HL-60 (cell line): ENCODE results near the gene ALG6.
A peak's percentile ranks its signal among the peaks of the same experiment; 100 is the strongest.

Experiments
- DNase-seq, 2 experiments: peaks; one replicate each; pipeline ENCODE4 v3.0.0-alpha.2; 2010 to 2020; ENCODE audit warnings: low read depth in 1 of 2, low spot score in 1 of 2
- H3K27ac ChIP-seq: fragments of 250-450 bp; sonication (Bioruptor Pico); replicated peaks from 2 replicates; pipeline ENCODE4 v1.5.1; 2020; ENCODE audit warnings: mild to moderate bottlenecking, moderate library complexity
- H3K27me3 ChIP-seq: fragments of 250-450 bp; sonication (Bioruptor Pico); 2 replicates; pipeline ENCODE4 v1.5.1; 2021; ENCODE audit warnings: mild to moderate bottlenecking, moderate library complexity; ENCODE audit not compliant: insufficient read depth, poor library complexity, severe bottlenecking
- H3K4me3 ChIP-seq: replicated peaks from 2 replicates; pipeline ENCODE4 v1.5.1; 2011; ENCODE audit warnings: mild to moderate bottlenecking, control low read depth, low read length; ENCODE audit not compliant: insufficient read depth
- GABPA ChIP-seq: IDR thresholded peaks from 2 replicates; pipeline ENCODE4 v1.6.1; 2012; ENCODE audit warnings: low read depth
- POLR2AphosphoS5 ChIP-seq: IDR thresholded peaks from 2 replicates; pipeline ENCODE4 v1.6.1; 2012; ENCODE audit warnings: low read depth
- SPI1 ChIP-seq: IDR thresholded peaks from 2 replicates; pipeline ENCODE4 v1.6.1; 2012; ENCODE audit warnings: low read depth, mild to moderate bottlenecking, borderline replicate concordance
- TF ChIP-seq, protein P1 (sequence below): IDR thresholded peaks from 2 replicates; pipeline ENCODE4 v1.6.1; 2012; ENCODE audit warnings: low read depth; ENCODE audit not compliant: insufficient replicate concordance
- TF ChIP-seq, protein P2 (sequence below): IDR thresholded peaks from one replicate; pipeline ENCODE4 v1.5.1; 2011; ENCODE audit warnings: low read length, control low read depth, inconsistent platforms; ENCODE audit not compliant: insufficient read depth

ALG6 gene

DNA sequence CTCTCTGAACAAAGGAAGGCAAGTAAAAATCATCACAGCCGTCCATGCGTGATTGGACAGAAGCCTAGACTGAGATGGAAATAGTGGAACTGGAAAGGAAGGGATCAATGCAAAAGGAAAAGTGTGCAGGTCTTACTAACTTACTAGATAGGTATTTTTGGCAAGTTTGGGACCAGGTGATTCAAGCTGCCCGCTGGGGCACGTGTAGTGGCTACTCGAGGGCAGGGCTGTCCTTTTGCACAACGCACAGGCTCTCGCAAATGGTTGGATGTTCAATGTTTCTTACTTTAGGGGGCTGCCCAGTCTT lies 566 bp upstream of the ALG6 start:
- no peaks in the 10 kb centered on the region for H3K27me3 ChIP-seq
- peak overlapping the region; percentile 90 for H3K4me3 ChIP-seq
- DNase-seq = no peak
- peak overlapping the region; percentile 35 for H3K27ac ChIP-seq
- TF ChIP-seq, protein P1, sequence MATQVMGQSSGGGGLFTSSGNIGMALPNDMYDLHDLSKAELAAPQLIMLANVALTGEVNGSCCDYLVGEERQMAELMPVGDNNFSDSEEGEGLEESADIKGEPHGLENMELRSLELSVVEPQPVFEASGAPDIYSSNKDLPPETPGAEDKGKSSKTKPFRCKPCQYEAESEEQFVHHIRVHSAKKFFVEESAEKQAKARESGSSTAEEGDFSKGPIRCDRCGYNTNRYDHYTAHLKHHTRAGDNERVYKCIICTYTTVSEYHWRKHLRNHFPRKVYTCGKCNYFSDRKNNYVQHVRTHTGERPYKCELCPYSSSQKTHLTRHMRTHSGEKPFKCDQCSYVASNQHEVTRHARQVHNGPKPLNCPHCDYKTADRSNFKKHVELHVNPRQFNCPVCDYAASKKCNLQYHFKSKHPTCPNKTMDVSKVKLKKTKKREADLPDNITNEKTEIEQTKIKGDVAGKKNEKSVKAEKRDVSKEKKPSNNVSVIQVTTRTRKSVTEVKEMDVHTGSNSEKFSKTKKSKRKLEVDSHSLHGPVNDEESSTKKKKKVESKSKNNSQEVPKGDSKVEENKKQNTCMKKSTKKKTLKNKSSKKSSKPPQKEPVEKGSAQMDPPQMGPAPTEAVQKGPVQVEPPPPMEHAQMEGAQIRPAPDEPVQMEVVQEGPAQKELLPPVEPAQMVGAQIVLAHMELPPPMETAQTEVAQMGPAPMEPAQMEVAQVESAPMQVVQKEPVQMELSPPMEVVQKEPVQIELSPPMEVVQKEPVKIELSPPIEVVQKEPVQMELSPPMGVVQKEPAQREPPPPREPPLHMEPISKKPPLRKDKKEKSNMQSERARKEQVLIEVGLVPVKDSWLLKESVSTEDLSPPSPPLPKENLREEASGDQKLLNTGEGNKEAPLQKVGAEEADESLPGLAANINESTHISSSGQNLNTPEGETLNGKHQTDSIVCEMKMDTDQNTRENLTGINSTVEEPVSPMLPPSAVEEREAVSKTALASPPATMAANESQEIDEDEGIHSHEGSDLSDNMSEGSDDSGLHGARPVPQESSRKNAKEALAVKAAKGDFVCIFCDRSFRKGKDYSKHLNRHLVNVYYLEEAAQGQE = no peak
- TF ChIP-seq GABPA = no peak
- TF ChIP-seq, protein P2, sequence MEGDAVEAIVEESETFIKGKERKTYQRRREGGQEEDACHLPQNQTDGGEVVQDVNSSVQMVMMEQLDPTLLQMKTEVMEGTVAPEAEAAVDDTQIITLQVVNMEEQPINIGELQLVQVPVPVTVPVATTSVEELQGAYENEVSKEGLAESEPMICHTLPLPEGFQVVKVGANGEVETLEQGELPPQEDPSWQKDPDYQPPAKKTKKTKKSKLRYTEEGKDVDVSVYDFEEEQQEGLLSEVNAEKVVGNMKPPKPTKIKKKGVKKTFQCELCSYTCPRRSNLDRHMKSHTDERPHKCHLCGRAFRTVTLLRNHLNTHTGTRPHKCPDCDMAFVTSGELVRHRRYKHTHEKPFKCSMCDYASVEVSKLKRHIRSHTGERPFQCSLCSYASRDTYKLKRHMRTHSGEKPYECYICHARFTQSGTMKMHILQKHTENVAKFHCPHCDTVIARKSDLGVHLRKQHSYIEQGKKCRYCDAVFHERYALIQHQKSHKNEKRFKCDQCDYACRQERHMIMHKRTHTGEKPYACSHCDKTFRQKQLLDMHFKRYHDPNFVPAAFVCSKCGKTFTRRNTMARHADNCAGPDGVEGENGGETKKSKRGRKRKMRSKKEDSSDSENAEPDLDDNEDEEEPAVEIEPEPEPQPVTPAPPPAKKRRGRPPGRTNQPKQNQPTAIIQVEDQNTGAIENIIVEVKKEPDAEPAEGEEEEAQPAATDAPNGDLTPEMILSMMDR = no peak
- no peak for TF ChIP-seq POLR2AphosphoS5
- no peak for TF ChIP-seq SPI1

DNA sequence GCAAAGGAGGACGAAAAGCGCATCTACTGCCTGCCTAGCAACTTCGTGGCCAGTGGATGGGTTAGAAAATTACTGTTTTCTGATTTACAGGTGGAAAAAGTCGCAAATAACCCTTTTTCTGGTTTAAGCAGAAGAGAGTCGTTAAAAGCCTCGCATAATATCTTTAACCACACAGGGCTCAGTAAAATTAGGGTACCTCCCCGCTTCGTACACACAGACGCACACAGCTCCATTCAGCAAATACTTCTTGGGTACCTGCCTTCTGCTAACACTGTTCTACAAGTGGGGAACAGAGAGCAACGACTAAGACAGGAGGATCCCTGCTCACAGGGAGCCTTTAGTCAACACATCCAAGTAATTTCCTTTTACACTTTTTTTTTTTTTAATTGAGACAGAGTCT lies 704 bp downstream of the ALG6 start:
- Histone ChIP-seq H3K27ac (peak overlapping the region; percentile 83), H3K4me3 (peak overlapping the region; percentile 90), H3K27me3 (no peaks in the 10 kb centered on the region)
- peak in 1 of 2 experiments; percentile 4 for DNase-seq
- no peak for TF ChIP-seq POLR2AphosphoS5
- TF ChIP-seq, protein P2 = no peak
- no peak for TF ChIP-seq SPI1
- TF ChIP-seq GABPA = no peak
- TF ChIP-seq, protein P1 = no peak

DNA sequence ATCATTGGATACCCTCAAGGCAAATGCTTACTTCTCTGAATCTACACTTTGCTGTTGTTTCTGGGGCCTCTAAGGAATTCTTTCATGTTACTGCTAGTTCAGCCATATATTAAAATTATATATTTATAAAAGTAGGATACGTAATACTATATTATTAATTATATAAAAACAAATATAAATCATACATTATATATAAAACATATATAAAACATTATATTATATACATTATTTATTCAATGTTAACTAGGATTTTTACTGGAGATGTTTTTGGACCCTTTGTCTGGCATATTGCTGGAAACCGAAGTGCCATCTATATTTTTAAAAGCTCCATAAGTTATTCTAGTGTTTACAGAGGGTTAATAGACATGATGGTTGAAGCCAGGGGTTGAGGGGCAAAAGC lies 12.2 kb downstream of the ALG6 start:
- no peak overlapping the region for H3K27ac ChIP-seq
- no peak for DNase-seq
- no peak overlapping the region for H3K4me3 ChIP-seq
- TF ChIP-seq POLR2AphosphoS5 = no peak
- no peak for TF ChIP-seq GABPA
- TF ChIP-seq, protein P1 = no peak
- TF ChIP-seq SPI1 = no peak
- TF ChIP-seq, protein P2 = no peak
- no peaks in the 10 kb centered on the region for H3K27me3 ChIP-seq
